NCI-H510A treated with DMSO at 0.1 percent for 48 hours (cell line): ENCODE data around the gene CBX6.
"Not testable (repeated sequence)": the region's sequence is repeated elsewhere in the genome, so short reads cannot be mapped to it uniquely, and the experiment has no call there.

Experiments
- DNase-seq: peaks from one replicate; lab custom pipeline; 2025; lab: John Stamatoyannopoulos, UW

Gene CBX6

GRCh38 chr22:38861170-38861876, 10.7 kb downstream of the CBX6 start:
- no peak for DNase-seq

GRCh38 chr22:38860283-38861169, 11.5 kb downstream of the CBX6 start:
- peak; percentile 42 for DNase-seq

GRCh38 chr22:38859581-38860282, 12.3 kb downstream of the CBX6 start:
- DNase-seq, result no peak

GRCh38 chr22:38858492-38858891, 13.5 kb downstream of the CBX6 start:
- DNase-seq, result no peak

GRCh38 chr22:38854476-38854875, 17.5 kb downstream of the CBX6 start:
- not testable (repeated sequence) for DNase-seq

- not testable (repeated sequence) for DNase-seq
Observed at GRCh38 chr22:38853883-38854282, 18.1 kb downstream of the CBX6 start.

GRCh38 chr22:38853196-38853651, 18.8 kb downstream of the CBX6 start:
- DNase-seq, result no peak

GRCh38 chr22:38852522-38852921, 19.5 kb downstream of the CBX6 start:
- DNase-seq, result no peak

- DNase-seq, result no peak
Observed at GRCh38 chr22:38850941-38851849, 20.8 kb downstream of the CBX6 start.

- no peak for DNase-seq
Observed at GRCh38 chr22:38850399-38850798, 21.6 kb downstream of the CBX6 start.

- no peak for DNase-seq
Observed at GRCh38 chr22:38849811-38850210, 22.2 kb downstream of the CBX6 start.

GRCh38 chr22:38846412-38846811, 25.6 kb downstream of the CBX6 start:
- DNase-seq, result no peak

- no peak for DNase-seq
Observed at GRCh38 chr22:38845004-38845740, 26.8 kb downstream of the CBX6 start.

- no peak for DNase-seq
Observed at GRCh38 chr22:38844315-38845003, 27.6 kb downstream of the CBX6 start.

GRCh38 chr22:38843657-38844314, 28.2 kb downstream of the CBX6 start, which contains the start of gene NPTXR:
Gene NPTXR (minus strand): TSS chr22:38844028.
- peak; percentile 31 for DNase-seq

- DNase-seq, result peak; percentile 29
Observed at GRCh38 chr22:38843201-38843656, 28.8 kb downstream of the CBX6 start.

GRCh38 chr22:38842512-38843200, 29.4 kb downstream of the CBX6 start:
- DNase-seq, result no peak

GRCh38 chr22:38841635-38842034, 30.4 kb downstream of the CBX6 start:
- DNase-seq, result no peak

GRCh38 chr22:38841211-38841610, 30.8 kb downstream of the CBX6 start:
- no peak for DNase-seq
